ENCODE measurements around the gene NBR1. TPM values are rescaled to one million over a fixed set of nuclear protein-coding genes. Genes with fewer than 3 reads are reported as not detected.
"Not testable (repeated sequence)": the region's sequence is repeated elsewhere in the genome, so short reads cannot be mapped to it uniquely, and the experiment has no call there.

NBR1 gene
- total RNA-seq, 1 donor from 2014 or later: 58.9 TPM

GRCh38 chr17:43171586-43172487 is 823 bp downstream of the NBR1 start:
- TF ChIP-seq POLR2AphosphoS5 (IDR thresholded peaks at IDR 0.05; ENCODE audit: insufficient read depth in 1 of 2, low read depth in 1 of 2) (no peak), CTCF (IDR thresholded peaks at IDR 0.05) (no peak), POLR2A (IDR thresholded peaks at IDR 0.05) (no peak)
- H3K36me3 ChIP-seq: peaks cover 0 to 9% of the 10 kb centered on the region in 2 donors
- H3K4me1 ChIP-seq: peaks cover 70% of the 10 kb centered on the region
- no peaks in the 10 kb centered on the region for H3K9me3 ChIP-seq
- peak overlapping the region; percentile 99 for H3K27ac ChIP-seq
- no peaks in the 10 kb centered on the region for H3K27me3 ChIP-seq
- no peak for DNase-seq (ENCODE audit: extremely low spot score in 2 of 2)
- intact Hi-C loops (cut with DNase I): loop anchor here (2.0 kb wide), 1 partner anchor 149 kb away; the partner anchor contains the start of gene VAT1
- peak overlapping the region; percentile 48 to 84 for H3K4me3 ChIP-seq

- Histone ChIP-seq H3K4me3 (no peak overlapping the region), H3K9me3 (no peaks in the 10 kb centered on the region), H3K36me3 (peaks cover 0 to 31% of the 10 kb centered on the region in 2 donors), H3K4me1 (peaks cover 57% of the 10 kb centered on the region), H3K27me3 (no peaks in the 10 kb centered on the region), H3K27ac (no peak overlapping the region)
- DNase-seq (ENCODE audit: extremely low spot score in 2 of 2): no peak
- intact Hi-C loops (cut with DNase I): no loop called here
- no peak for TF ChIP-seq POLR2AphosphoS5 (IDR thresholded peaks at IDR 0.05; ENCODE audit: insufficient read depth in 1 of 2, low read depth in 1 of 2)
- no peak for TF ChIP-seq POLR2A (IDR thresholded peaks at IDR 0.05)
- TF ChIP-seq CTCF (IDR thresholded peaks at IDR 0.05): no peak
Observed at GRCh38 chr17:43175213-43176118, 4.5 kb downstream of the NBR1 start.

- no peaks in the 10 kb centered on the region for H3K27me3 ChIP-seq
- TF ChIP-seq POLR2A (IDR thresholded peaks at IDR 0.05) (no peak), CTCF (IDR thresholded peaks at IDR 0.05) (no peak), POLR2AphosphoS5 (IDR thresholded peaks at IDR 0.05; ENCODE audit: insufficient read depth in 1 of 2, low read depth in 1 of 2) (no peak)
- peaks cover 57% of the 10 kb centered on the region for H3K4me1 ChIP-seq
- no peak overlapping the region for H3K4me3 ChIP-seq
- H3K36me3 ChIP-seq: peaks cover 0 to 31% of the 10 kb centered on the region in 2 donors
- DNase-seq (ENCODE audit: extremely low spot score in 2 of 2): no peak
- H3K9me3 ChIP-seq: no peaks in the 10 kb centered on the region
- no peak overlapping the region for H3K27ac ChIP-seq
- intact Hi-C loops (cut with DNase I): no loop called here
Observed at GRCh38 chr17:43176119-43176570, 5.1 kb downstream of the NBR1 start.

GRCh38 chr17:43183921-43184320 is 12.9 kb downstream of the NBR1 start:
- Histone ChIP-seq H3K27me3 (no peaks in the 10 kb centered on the region), H3K9me3 (no peaks in the 10 kb centered on the region), H3K4me3 (no peak overlapping the region), H3K27ac (no peak overlapping the region), H3K36me3 (peaks cover 4 to 52% of the 10 kb centered on the region in 2 donors), H3K4me1 (no peaks in the 10 kb centered on the region)
- DNase-seq (ENCODE audit: extremely low spot score in 2 of 2): no peak
- intact Hi-C loops (cut with DNase I): no loop called here
- TF ChIP-seq POLR2AphosphoS5 (IDR thresholded peaks at IDR 0.05; ENCODE audit: insufficient read depth in 1 of 2, low read depth in 1 of 2): no peak
- no peak for TF ChIP-seq POLR2A (IDR thresholded peaks at IDR 0.05)
- no peak for TF ChIP-seq CTCF (IDR thresholded peaks at IDR 0.05)

- H3K9me3 ChIP-seq; H3K4me1 ChIP-seq; DNase-seq (ENCODE audit: extremely low spot score in 2 of 2); H3K4me3 ChIP-seq; intact Hi-C loops (cut with DNase I); H3K27ac ChIP-seq; H3K27me3 ChIP-seq: not testable (repeated sequence)
- peaks cover 4 to 62% of the 10 kb centered on the region in 2 donors for H3K36me3 ChIP-seq
Observed at GRCh38 chr17:43186656-43187055, 15.6 kb downstream of the NBR1 start.

Measured in vagina (tissue), 2 donors.